BE2C (cell line): ENCODE measurements around the gene PDZD4.

Source experiments
- DNase-seq: peaks from one replicate; pipeline ENCODE4 v3.0.0-alpha.2; 2020
- H3K27me3 ChIP-seq: fragments of 250-450 bp; sonication (Bioruptor Pico); 2 replicates; pipeline ENCODE4 v1.5.1; 2020; ENCODE audit warnings: mild to moderate bottlenecking
- H3K36me3 ChIP-seq: fragments of 250-450 bp; sonication (Bioruptor Pico); 2 replicates; pipeline ENCODE4 v1.5.1; 2020; ENCODE audit warnings: mild to moderate bottlenecking
- H3K4me1 ChIP-seq: fragments of 250-450 bp; sonication (Bioruptor Pico); 2 replicates; pipeline ENCODE4 v1.5.1; 2020
- H3K4me3 ChIP-seq: 2 replicates; pipeline ENCODE4 v1.5.1; 2011; ENCODE audit warnings: low read depth, low read length
- H3K9me3 ChIP-seq: fragments of 250-450 bp; sonication (Bioruptor Pico); 2 replicates; pipeline ENCODE4 v1.5.1; 2020
- TF ChIP-seq, protein P1 (sequence below): IDR thresholded peaks from 2 replicates; pipeline ENCODE4 v1.5.1; 2012; ENCODE audit warnings: mild to moderate bottlenecking, low read depth, low read length

Gene PDZD4

DNA sequence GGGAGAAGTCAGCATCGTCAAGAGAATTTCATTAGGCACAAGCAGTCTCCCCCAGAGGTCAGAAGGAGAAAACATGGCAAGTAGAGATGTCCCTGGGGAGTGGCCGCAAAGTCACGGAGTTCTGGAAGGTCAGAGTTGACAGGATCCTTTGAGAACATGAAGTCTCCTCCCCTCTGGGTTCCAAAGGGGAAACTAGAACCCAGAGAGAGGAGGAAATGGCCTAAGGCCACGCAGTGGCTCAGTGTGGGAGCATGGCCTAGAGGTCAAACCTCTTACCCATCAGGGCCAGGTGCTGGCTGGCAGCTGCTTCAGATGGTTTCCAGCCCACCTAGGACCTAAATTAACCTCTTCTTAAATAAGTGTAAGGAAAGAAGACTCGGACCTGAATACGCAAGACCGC is 37.1 kb downstream of the PDZD4 start:
- H3K36me3 ChIP-seq, result peaks cover 37% of the 10 kb centered on the region
- no peak for DNase-seq

GRCh38 chrX:153792368-153792767 is 38.0 kb downstream of the PDZD4 start:
- Histone ChIP-seq H3K4me3 (peak overlapping the region; percentile 78), H3K4me1 (peaks cover 18% of the 10 kb centered on the region), H3K36me3 (peaks cover 31% of the 10 kb centered on the region), H3K27me3 (no peaks in the 10 kb centered on the region), H3K9me3 (no peaks in the 10 kb centered on the region)
- TF ChIP-seq, protein P1, sequence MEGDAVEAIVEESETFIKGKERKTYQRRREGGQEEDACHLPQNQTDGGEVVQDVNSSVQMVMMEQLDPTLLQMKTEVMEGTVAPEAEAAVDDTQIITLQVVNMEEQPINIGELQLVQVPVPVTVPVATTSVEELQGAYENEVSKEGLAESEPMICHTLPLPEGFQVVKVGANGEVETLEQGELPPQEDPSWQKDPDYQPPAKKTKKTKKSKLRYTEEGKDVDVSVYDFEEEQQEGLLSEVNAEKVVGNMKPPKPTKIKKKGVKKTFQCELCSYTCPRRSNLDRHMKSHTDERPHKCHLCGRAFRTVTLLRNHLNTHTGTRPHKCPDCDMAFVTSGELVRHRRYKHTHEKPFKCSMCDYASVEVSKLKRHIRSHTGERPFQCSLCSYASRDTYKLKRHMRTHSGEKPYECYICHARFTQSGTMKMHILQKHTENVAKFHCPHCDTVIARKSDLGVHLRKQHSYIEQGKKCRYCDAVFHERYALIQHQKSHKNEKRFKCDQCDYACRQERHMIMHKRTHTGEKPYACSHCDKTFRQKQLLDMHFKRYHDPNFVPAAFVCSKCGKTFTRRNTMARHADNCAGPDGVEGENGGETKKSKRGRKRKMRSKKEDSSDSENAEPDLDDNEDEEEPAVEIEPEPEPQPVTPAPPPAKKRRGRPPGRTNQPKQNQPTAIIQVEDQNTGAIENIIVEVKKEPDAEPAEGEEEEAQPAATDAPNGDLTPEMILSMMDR, result no peak
- no peak for DNase-seq

More for the DNA sequence above, 37.1 kb downstream of the PDZD4 start:
- Histone ChIP-seq H3K9me3 (no peaks in the 10 kb centered on the region), H3K4me1 (peaks cover 18% of the 10 kb centered on the region), H3K4me3 (peak overlapping the region; percentile 78), H3K27me3 (no peaks in the 10 kb centered on the region)
- TF ChIP-seq, protein P1, result no peak

- TF ChIP-seq, protein P1, result no peak
- Histone ChIP-seq H3K4me3 (peak overlapping the region; percentile 43), H3K4me1 (peaks cover 18% of the 10 kb centered on the region), H3K9me3 (no peaks in the 10 kb centered on the region), H3K36me3 (peaks cover 20% of the 10 kb centered on the region), H3K27me3 (no peaks in the 10 kb centered on the region)
- DNase-seq, result peak; percentile 34
Observed at GRCh38 chrX:153791104-153791852, 39.1 kb downstream of the PDZD4 start.

DNA sequence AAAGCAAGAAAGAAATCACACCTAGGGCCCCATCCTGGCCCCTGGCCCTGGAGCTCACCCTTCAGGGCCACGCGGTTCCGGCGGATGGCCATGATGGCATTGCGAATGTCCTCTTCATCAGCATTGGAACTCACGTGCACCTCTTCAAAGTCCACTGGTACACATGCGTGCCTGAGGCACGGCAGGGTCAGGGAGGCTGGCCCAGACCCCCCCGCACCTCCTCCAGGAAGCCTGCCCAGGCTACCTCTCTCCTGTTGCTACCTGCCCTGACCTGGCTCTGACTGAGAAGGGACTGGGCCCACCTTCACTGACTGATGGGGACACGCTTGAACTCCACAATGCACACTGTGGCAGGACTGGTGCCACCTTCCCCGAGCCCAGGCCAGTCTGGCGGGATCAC is 40.7 kb downstream of the PDZD4 start:
- peaks cover 19% of the 10 kb centered on the region for H3K36me3 ChIP-seq
- H3K9me3 ChIP-seq, result no peaks in the 10 kb centered on the region
- no peak for DNase-seq
- no peak overlapping the region for H3K4me3 ChIP-seq
- no peaks in the 10 kb centered on the region for H3K27me3 ChIP-seq
- peaks cover 18% of the 10 kb centered on the region for H3K4me1 ChIP-seq
- TF ChIP-seq, protein P1, result no peak

DNA sequence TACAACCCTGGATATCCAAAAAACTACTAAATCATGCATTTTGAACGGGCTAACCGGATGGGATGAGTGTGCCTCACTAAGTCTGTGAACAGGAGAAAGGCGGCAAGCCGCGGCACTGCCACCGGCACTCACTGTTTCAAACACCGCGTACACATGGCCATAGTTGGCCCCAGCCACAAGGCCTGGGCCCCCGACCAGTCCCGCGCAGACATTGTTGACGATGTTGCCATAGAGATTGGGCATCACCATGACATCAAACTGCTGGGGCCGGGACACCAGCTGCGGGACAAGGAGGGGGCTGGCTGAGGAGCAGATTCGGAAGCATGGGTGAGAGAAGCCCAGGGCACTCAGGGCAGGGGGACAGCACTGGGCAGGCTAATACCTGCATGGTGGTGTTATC is 43.7 kb downstream of the PDZD4 start:
- DNase-seq, result no peak
- Histone ChIP-seq H3K4me1 (peaks cover 15% of the 10 kb centered on the region), H3K36me3 (peaks cover 14% of the 10 kb centered on the region), H3K27me3 (no peaks in the 10 kb centered on the region), H3K9me3 (no peaks in the 10 kb centered on the region), H3K4me3 (no peak overlapping the region)
- TF ChIP-seq, protein P1, result no peak

DNA sequence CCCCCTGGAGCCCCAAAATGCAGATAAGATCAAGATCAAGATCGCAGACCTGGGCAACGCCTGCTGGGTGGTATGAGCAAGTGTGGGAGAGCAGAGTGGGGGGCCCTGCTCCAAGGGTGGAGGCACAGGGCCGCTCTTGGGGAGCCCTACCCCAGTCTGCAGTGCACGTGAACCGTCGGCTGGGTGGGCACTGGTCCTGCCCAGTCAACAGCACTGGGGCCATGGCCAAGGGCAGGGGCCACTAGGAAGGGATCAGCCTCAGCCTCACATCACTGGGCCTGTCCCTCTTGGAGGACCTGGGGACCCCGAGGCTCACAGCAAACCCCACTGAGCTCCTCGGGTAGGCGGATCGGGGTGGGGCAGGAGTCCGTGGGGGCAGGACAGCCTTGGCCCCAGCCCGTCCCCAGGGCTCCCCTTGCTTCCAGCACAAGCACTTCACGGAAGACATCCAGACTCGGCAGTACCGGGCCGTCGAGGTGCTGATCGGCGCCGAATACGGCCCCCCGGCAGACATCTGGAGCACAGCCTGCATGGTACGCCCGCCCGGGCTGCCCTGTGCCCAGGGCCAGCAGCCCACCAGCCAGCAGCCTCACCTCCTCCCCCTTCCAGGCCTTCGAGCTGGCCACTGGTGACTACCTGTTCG is 45.9 kb downstream of the PDZD4 start:
- Histone ChIP-seq H3K4me3 (no peak overlapping the region), H3K9me3 (no peaks in the 10 kb centered on the region), H3K27me3 (no peaks in the 10 kb centered on the region), H3K36me3 (peaks cover 4% of the 10 kb centered on the region; the same call in 1 of the 2 replicates), H3K4me1 (peaks cover 20% of the 10 kb centered on the region)
- no peak for DNase-seq
- TF ChIP-seq, protein P1, result no peak
